Chondrocyte (in vitro differentiated cells): ENCODE results near the gene IL16. TPM values are rescaled to one million over a fixed set of nuclear protein-coding genes. Genes with fewer than 3 reads are reported as not detected.

Experiments used
- DNase-seq: peaks from one replicate; pipeline ENCODE4 v3.0.0; 2021; ENCODE audit warnings: mixed read lengths, low spot score
- H3K27ac Mint-ChIP-seq: one replicate; pipeline ENCODE4 v1.8.0; 2021; ENCODE audit warnings: mild to moderate bottlenecking, moderate library complexity, mixed read lengths; ENCODE audit not compliant: unreplicated experiment
- H3K27me3 Mint-ChIP-seq: 2 replicates; pipeline ENCODE4 v1.8.0; 2021; ENCODE audit warnings: low read depth, mixed read lengths
- H3K36me3 Mint-ChIP-seq: 2 replicates; pipeline ENCODE4 v1.8.0; 2021; ENCODE audit warnings: low read depth, mixed read lengths
- H3K4me1 Mint-ChIP-seq: 2 replicates; pipeline ENCODE4 v1.8.0; 2021; ENCODE audit warnings: low read depth, mild to moderate bottlenecking, mixed read lengths
- H3K4me3 Mint-ChIP-seq: one replicate; pipeline ENCODE4 v1.8.0; 2021; ENCODE audit warnings: mild to moderate bottlenecking, moderate library complexity, mixed read lengths; ENCODE audit not compliant: unreplicated experiment
- H3K9me3 Mint-ChIP-seq: 2 replicates; pipeline ENCODE4 v1.8.0; 2021; ENCODE audit warnings: low read depth, mixed read lengths
- CTCF ChIP-seq: fragments of 200-600 bp; sonication (generic); IDR thresholded peaks from 2 replicates; pipeline ENCODE4 v1.5.0; 2021; ENCODE audit warnings: antibody characterized with exemption, mild to moderate bottlenecking, moderate library complexity
- total RNA-seq: library from RNA; stranded (reverse); gene quantifications from 3 replicates; pipeline ENCODE4 v1.2.1, GENCODE V29; 2021

The IL16 gene
- total RNA-seq, 1 donor from 2014 or later = 2.0 TPM

- no peak for TF ChIP-seq CTCF
- Mint-ChIP-seq H3K36me3 (peaks cover 7% of the 10 kb centered on the region), H3K27me3 (peaks cover 13% of the 10 kb centered on the region), H3K4me1 (no peaks in the 10 kb centered on the region), H3K27ac (no peak overlapping the region), H3K4me3 (no peak overlapping the region), H3K9me3 (peaks cover 37% of the 10 kb centered on the region)
- DNase-seq = no peak
Measured at GRCh38 chr15:81209635-81210034, 13.0 kb downstream of the IL16 start.

- Mint-ChIP-seq H3K9me3 (peaks cover 45% of the 10 kb centered on the region), H3K4me1 (no peaks in the 10 kb centered on the region), H3K36me3 (peaks cover 7% of the 10 kb centered on the region), H3K27me3 (peaks cover 11% of the 10 kb centered on the region), H3K27ac (no peak overlapping the region), H3K4me3 (no peak overlapping the region)
- no peak for TF ChIP-seq CTCF
- no peak for DNase-seq
Measured at GRCh38 chr15:81211376-81211775, 14.7 kb downstream of the IL16 start.

- H3K4me3 Mint-ChIP-seq = no peak overlapping the region
- peaks cover 4% of the 10 kb centered on the region for H3K36me3 Mint-ChIP-seq
- no peak for DNase-seq
- no peak for TF ChIP-seq CTCF
- H3K27me3 Mint-ChIP-seq = peaks cover 12% of the 10 kb centered on the region
- H3K9me3 Mint-ChIP-seq = peaks cover 36% of the 10 kb centered on the region
- no peak overlapping the region for H3K27ac Mint-ChIP-seq
- H3K4me1 Mint-ChIP-seq = no peaks in the 10 kb centered on the region
Measured at GRCh38 chr15:81213982-81214381, 17.3 kb downstream of the IL16 start.

GRCh38 chr15:81215531-81215930, 18.9 kb downstream of the IL16 start:
- Mint-ChIP-seq H3K27ac (no peak overlapping the region), H3K4me1 (no peaks in the 10 kb centered on the region), H3K27me3 (peaks cover 6% of the 10 kb centered on the region), H3K9me3 (peaks cover 31% of the 10 kb centered on the region), H3K36me3 (peaks cover 4% of the 10 kb centered on the region), H3K4me3 (no peak overlapping the region)
- no peak for TF ChIP-seq CTCF
- no peak for DNase-seq

GRCh38 chr15:81215983-81216382, 19.3 kb downstream of the IL16 start:
- Mint-ChIP-seq H3K27me3 (peaks cover 4% of the 10 kb centered on the region), H3K36me3 (peaks cover 4% of the 10 kb centered on the region), H3K4me1 (no peaks in the 10 kb centered on the region), H3K27ac (no peak overlapping the region), H3K9me3 (peaks cover 27% of the 10 kb centered on the region), H3K4me3 (no peak overlapping the region)
- DNase-seq = no peak
- TF ChIP-seq CTCF = no peak
